ENCODE data around the gene TRERF1.

The TRERF1 gene

GRCh38 chr6:42275376-42276033 is 176.2 kb downstream of the TRERF1 start:
- Histone ChIP-seq H3K9me3 (ENCODE audit: low read length) (no peaks in the 10 kb centered on the region), H3K27ac (ENCODE audit: low read depth, low read length) (no peak overlapping the region), H3K9ac (ENCODE audit: low read length) (no peak overlapping the region), H3K4me1 (ENCODE audit: insufficient read depth, low read length) (peaks cover 32% of the 10 kb centered on the region), H3K4me3 (ENCODE audit: low read depth in 1 of 2, low read length in 2 of 2) (no peak overlapping the region), H3K27me3 (ENCODE audit: control insufficient read depth in 1 of 2, insufficient read depth in 2 of 2, low read length in 2 of 2) (no peaks in the 10 kb centered on the region), H3K36me3 (ENCODE audit: insufficient read depth, low read length) (no peaks in the 10 kb centered on the region)

- H3K27me3 ChIP-seq (ENCODE audit: control insufficient read depth in 1 of 2, insufficient read depth in 2 of 2, low read length in 2 of 2), result no peaks in the 10 kb centered on the region
- no peak overlapping the region for H3K27ac ChIP-seq (ENCODE audit: low read depth, low read length)
- no peaks in the 10 kb centered on the region for H3K9me3 ChIP-seq (ENCODE audit: low read length)
- no peak overlapping the region for H3K4me3 ChIP-seq (ENCODE audit: low read depth in 1 of 2, low read length in 2 of 2)
- no peaks in the 10 kb centered on the region for H3K36me3 ChIP-seq (ENCODE audit: insufficient read depth, low read length)
- peaks cover 27% of the 10 kb centered on the region for H3K4me1 ChIP-seq (ENCODE audit: insufficient read depth, low read length)
- H3K9ac ChIP-seq (ENCODE audit: low read length), result no peak overlapping the region
These were observed 176.8 kb downstream of the TRERF1 start for GRCh38 chr6:42274898-42275297.

- H3K27ac ChIP-seq (ENCODE audit: low read depth, low read length), result no peak overlapping the region
These were observed 179.6 kb downstream of the TRERF1 start for GRCh38 chr6:42271834-42272805.

GRCh38 chr6:42269974-42270510 is 181.7 kb downstream of the TRERF1 start:
- H3K27ac ChIP-seq (ENCODE audit: low read depth, low read length), result no peak overlapping the region
- H3K4me3 ChIP-seq (ENCODE audit: low read depth in 1 of 2, low read length in 2 of 2), result no peak overlapping the region
- no peaks in the 10 kb centered on the region for H3K9me3 ChIP-seq (ENCODE audit: low read length)
- no peaks in the 10 kb centered on the region for H3K27me3 ChIP-seq (ENCODE audit: control insufficient read depth in 1 of 2, insufficient read depth in 2 of 2, low read length in 2 of 2)
- peaks cover 9% of the 10 kb centered on the region for H3K36me3 ChIP-seq (ENCODE audit: insufficient read depth, low read length)
- H3K9ac ChIP-seq (ENCODE audit: low read length), result no peak overlapping the region
- peaks cover 7% of the 10 kb centered on the region for H3K4me1 ChIP-seq (ENCODE audit: insufficient read depth, low read length)

More at GRCh38 chr6:42271834-42272805, 179.6 kb downstream of the TRERF1 start:
- no peak overlapping the region for H3K4me3 ChIP-seq (ENCODE audit: low read depth in 1 of 2, low read length in 2 of 2)
- H3K9ac ChIP-seq (ENCODE audit: low read length), result no peak overlapping the region
- no peaks in the 10 kb centered on the region for H3K9me3 ChIP-seq (ENCODE audit: low read length)
- no peaks in the 10 kb centered on the region for H3K27me3 ChIP-seq (ENCODE audit: control insufficient read depth in 1 of 2, insufficient read depth in 2 of 2, low read length in 2 of 2)
- H3K4me1 ChIP-seq (ENCODE audit: insufficient read depth, low read length), result peaks cover 14% of the 10 kb centered on the region
- H3K36me3 ChIP-seq (ENCODE audit: insufficient read depth, low read length), result peaks cover 9% of the 10 kb centered on the region

GRCh38 chr6:42269553-42269952 is 182.2 kb downstream of the TRERF1 start:
- no peak overlapping the region for H3K9ac ChIP-seq (ENCODE audit: low read length)
- no peaks in the 10 kb centered on the region for H3K27me3 ChIP-seq (ENCODE audit: control insufficient read depth in 1 of 2, insufficient read depth in 2 of 2, low read length in 2 of 2)

GRCh38 chr6:42268835-42269204 is 182.9 kb downstream of the TRERF1 start:
- Histone ChIP-seq H3K27me3 (ENCODE audit: control insufficient read depth in 1 of 2, insufficient read depth in 2 of 2, low read length in 2 of 2) (no peaks in the 10 kb centered on the region), H3K4me1 (ENCODE audit: insufficient read depth, low read length) (peaks cover 14% of the 10 kb centered on the region), H3K27ac (ENCODE audit: low read depth, low read length) (no peak overlapping the region), H3K9ac (ENCODE audit: low read length) (no peak overlapping the region), H3K36me3 (ENCODE audit: insufficient read depth, low read length) (peaks cover 9% of the 10 kb centered on the region), H3K9me3 (ENCODE audit: low read length) (no peaks in the 10 kb centered on the region), H3K4me3 (ENCODE audit: low read depth in 1 of 2, low read length in 2 of 2) (no peak overlapping the region)

More at GRCh38 chr6:42269553-42269952, 182.2 kb downstream of the TRERF1 start:
- no peak overlapping the region for H3K4me3 ChIP-seq (ENCODE audit: low read depth in 1 of 2, low read length in 2 of 2)
- H3K27ac ChIP-seq (ENCODE audit: low read depth, low read length), result no peak overlapping the region
- H3K4me1 ChIP-seq (ENCODE audit: insufficient read depth, low read length), result peaks cover 10% of the 10 kb centered on the region
- no peaks in the 10 kb centered on the region for H3K9me3 ChIP-seq (ENCODE audit: low read length)
- H3K36me3 ChIP-seq (ENCODE audit: insufficient read depth, low read length), result peaks cover 9% of the 10 kb centered on the region

GRCh38 chr6:42268016-42268834 is 183.5 kb downstream of the TRERF1 start:
- Histone ChIP-seq H3K9me3 (ENCODE audit: low read length) (no peaks in the 10 kb centered on the region), H3K36me3 (ENCODE audit: insufficient read depth, low read length) (peaks cover 9% of the 10 kb centered on the region), H3K9ac (ENCODE audit: low read length) (no peak overlapping the region)

GRCh38 chr6:42266538-42266937 is 185.2 kb downstream of the TRERF1 start:
- Histone ChIP-seq H3K4me3 (ENCODE audit: low read depth in 1 of 2, low read length in 2 of 2) (no peak overlapping the region), H3K27me3 (ENCODE audit: control insufficient read depth in 1 of 2, insufficient read depth in 2 of 2, low read length in 2 of 2) (no peaks in the 10 kb centered on the region), H3K9ac (ENCODE audit: low read length) (no peak overlapping the region), H3K9me3 (ENCODE audit: low read length) (no peaks in the 10 kb centered on the region), H3K36me3 (ENCODE audit: insufficient read depth, low read length) (peaks cover 9% of the 10 kb centered on the region), H3K27ac (ENCODE audit: low read depth, low read length) (no peak overlapping the region), H3K4me1 (ENCODE audit: insufficient read depth, low read length) (peaks cover 6% of the 10 kb centered on the region)

More at GRCh38 chr6:42268016-42268834, 183.5 kb downstream of the TRERF1 start:
- H3K27me3 ChIP-seq (ENCODE audit: control insufficient read depth in 1 of 2, insufficient read depth in 2 of 2, low read length in 2 of 2), result no peaks in the 10 kb centered on the region
- H3K4me3 ChIP-seq (ENCODE audit: low read depth in 1 of 2, low read length in 2 of 2), result no peak overlapping the region
- H3K27ac ChIP-seq (ENCODE audit: low read depth, low read length), result no peak overlapping the region
- peaks cover 14% of the 10 kb centered on the region for H3K4me1 ChIP-seq (ENCODE audit: insufficient read depth, low read length)

- H3K9me3 ChIP-seq (ENCODE audit: low read length), result no peaks in the 10 kb centered on the region
- no peak overlapping the region for H3K27ac ChIP-seq (ENCODE audit: low read depth, low read length)
- H3K9ac ChIP-seq (ENCODE audit: low read length), result no peak overlapping the region
- no peak overlapping the region for H3K4me3 ChIP-seq (ENCODE audit: low read depth in 1 of 2, low read length in 2 of 2)
- peaks cover 9% of the 10 kb centered on the region for H3K36me3 ChIP-seq (ENCODE audit: insufficient read depth, low read length)
- H3K4me1 ChIP-seq (ENCODE audit: insufficient read depth, low read length), result peaks cover 13% of the 10 kb centered on the region
- H3K27me3 ChIP-seq (ENCODE audit: control insufficient read depth in 1 of 2, insufficient read depth in 2 of 2, low read length in 2 of 2), result no peaks in the 10 kb centered on the region
These were observed 186.8 kb downstream of the TRERF1 start for GRCh38 chr6:42264852-42265390.

- Histone ChIP-seq H3K9ac (ENCODE audit: low read length) (no peak overlapping the region), H3K27me3 (ENCODE audit: control insufficient read depth in 1 of 2, insufficient read depth in 2 of 2, low read length in 2 of 2) (no peaks in the 10 kb centered on the region), H3K36me3 (ENCODE audit: insufficient read depth, low read length) (peaks cover 3% of the 10 kb centered on the region), H3K9me3 (ENCODE audit: low read length) (no peaks in the 10 kb centered on the region), H3K27ac (ENCODE audit: low read depth, low read length) (no peak overlapping the region), H3K4me3 (ENCODE audit: low read depth in 1 of 2, low read length in 2 of 2) (no peak overlapping the region), H3K4me1 (ENCODE audit: insufficient read depth, low read length) (peaks cover 13% of the 10 kb centered on the region)
These were observed 187.4 kb downstream of the TRERF1 start for GRCh38 chr6:42264162-42264851.

All from muscle layer of colon (tissue), 2 donors.